Occipital lobe (tissue), 2 donors: ENCODE measurements around the gene PRPF4. TPM values are rescaled to one million over a fixed set of nuclear protein-coding genes. Genes with fewer than 3 reads are reported as not detected.
A peak's percentile ranks its signal among the peaks of the same experiment; 100 is the strongest.
"Not testable (repeated sequence)": the region's sequence is repeated elsewhere in the genome, so short reads cannot be mapped to it uniquely, and the experiment has no call there.

Source experiments
- DNase-seq: peaks from one replicate; lab custom pipeline; 2025; lab: John Stamatoyannopoulos, UW
- total RNA-seq: library from RNA; depleted of rRNA; stranded (reverse); fragments of >200 nt; gene quantifications from one replicate; pipeline ENCODE4 v1.2.3, GENCODE V29; 2014

The PRPF4 gene
- total RNA-seq, result 23.7 TPM

- peak; percentile 95 for DNase-seq
These were observed at the start of gene PRPF4, which contains the start of gene CDC26 for GRCh38 chr9:113275157-113276131. PRPF4 (plus strand) TSS chr9:113275658; CDS start chr9:113275744, 86 bp downstream. CDC26 (minus strand) TSS chr9:113275572; CDS start chr9:113272507, 3,065 bp downstream.

- no peak for DNase-seq
These were observed 48.0 kb upstream of the PRPF4 start for GRCh38 chr9:113227436-113227835.

GRCh38 chr9:113228130-113228665 is 47.3 kb upstream of the PRPF4 start:
- no peak for DNase-seq

- DNase-seq, result no peak
These were observed 43.8 kb upstream of the PRPF4 start for GRCh38 chr9:113231701-113232100.

GRCh38 chr9:113235701-113236255 is 39.7 kb upstream of the PRPF4 start:
- not testable (repeated sequence) for DNase-seq

GRCh38 chr9:113237026-113237425 is 38.4 kb upstream of the PRPF4 start:
- DNase-seq, result no peak

- no peak for DNase-seq
These were observed 37.1 kb upstream of the PRPF4 start for GRCh38 chr9:113238202-113238858.

- DNase-seq, result no peak
These were observed 36.6 kb upstream of the PRPF4 start for GRCh38 chr9:113238859-113239232.

GRCh38 chr9:113241161-113241560 is 34.3 kb upstream of the PRPF4 start:
- no peak for DNase-seq

GRCh38 chr9:113244556-113244955 is 30.9 kb upstream of the PRPF4 start:
- DNase-seq, result no peak

- DNase-seq, result no peak
These were observed 29.6 kb upstream of the PRPF4 start for GRCh38 chr9:113245894-113246293.

GRCh38 chr9:113246928-113247327 is 28.5 kb upstream of the PRPF4 start:
- no peak for DNase-seq

GRCh38 chr9:113247640-113248039 is 27.8 kb upstream of the PRPF4 start:
- no peak for DNase-seq

GRCh38 chr9:113249661-113250060 is 25.8 kb upstream of the PRPF4 start:
- DNase-seq, result not testable (repeated sequence)

GRCh38 chr9:113250807-113251206 is 24.7 kb upstream of the PRPF4 start:
- no peak for DNase-seq

- DNase-seq, result no peak
These were observed 20.5 kb upstream of the PRPF4 start for GRCh38 chr9:113254991-113255390.

- DNase-seq, result no peak
These were observed 20.0 kb upstream of the PRPF4 start for GRCh38 chr9:113255438-113255837.

- no peak for DNase-seq
These were observed 17.6 kb upstream of the PRPF4 start for GRCh38 chr9:113257863-113258262.

GRCh38 chr9:113258282-113258681 is 17.2 kb upstream of the PRPF4 start:
- no peak for DNase-seq

- DNase-seq, result no peak
These were observed 13.4 kb upstream of the PRPF4 start for GRCh38 chr9:113261917-113262671.

- no peak for DNase-seq
These were observed 9.3 kb upstream of the PRPF4 start for GRCh38 chr9:113266174-113266573.
